Measurements from ENCODE around the gene AGT. TPM values are rescaled to one million over a fixed set of nuclear protein-coding genes. Genes with fewer than 3 reads are reported as not detected.

Gene AGT
- total RNA-seq, 1 experiment from 2014 or later = not detected

Other genes with a start within 250 kb of the AGT start
- gene COG2, start 71.6 kb downstream of the AGT start, total RNA-seq (2014; rRNA removed; shearing (Covaris generic)) = 20.8 and 26.7 TPM in 2 replicates
- not detected in 2 replicates for gene CAPN9, start 33.3 kb upstream of the AGT start, total RNA-seq (2014; rRNA removed; shearing (Covaris generic))
- 94.1 and 156 TPM in 2 replicates for gene C1orf198, start 154.4 kb upstream of the AGT start, total RNA-seq (2014; rRNA removed; shearing (Covaris generic))